GM12878 (cell line): ENCODE measurements around the gene TMOD2. TPM values are rescaled to one million over a fixed set of nuclear protein-coding genes. Genes with fewer than 3 reads are reported as not detected.

Source experiments
- CBFB ChIP-seq: IDR thresholded peaks from 2 replicates; pipeline ENCODE4 v1.6.1; 2016; ENCODE audit warnings: antibody characterized with exemption, low read depth
- EP300 ChIP-seq, 2 experiments: fragments of 150-350 bp in 1 of 2; IDR thresholded peaks; 2 replicates each; pipeline ENCODE4 v1.6.1; 2011 to 2012; ENCODE audit warnings: low read depth in 2 of 2, low read length in 2 of 2, borderline replicate concordance in 1 of 2, improper control_type of control experiment in 1 of 2, inconsistent platforms in 1 of 2; ENCODE audit not compliant: control insufficient read depth in 1 of 2
- MEF2A ChIP-seq: IDR thresholded peaks from 2 replicates; pipeline ENCODE4 v1.6.1; 2011; ENCODE audit warnings: low read depth, mild to moderate bottlenecking, low read length, moderate library complexity; ENCODE audit not compliant: insufficient read depth
- NFYB ChIP-seq: IDR thresholded peaks from 2 replicates; pipeline ENCODE4 v1.6.1; 2011; ENCODE audit warnings: low read depth, mild to moderate bottlenecking, low read length, improper control_type of control experiment, moderate library complexity; ENCODE audit not compliant: insufficient read depth
- PAX8 ChIP-seq: fragments of 450-650 bp; IDR thresholded peaks from 2 replicates; pipeline ENCODE4 v1.6.1; 2017; ENCODE audit warnings: mild to moderate bottlenecking, moderate library complexity
- SUZ12 ChIP-seq: fragments of 200-600 bp; sonication (generic); IDR thresholded peaks from one replicate; pipeline ENCODE4 v1.6.1; 2018; ENCODE audit warnings: antibody characterized with exemption, mild to moderate bottlenecking; ENCODE audit not compliant: unreplicated experiment
- YBX1 ChIP-seq: fragments of 450-650 bp; IDR thresholded peaks from 2 replicates; pipeline ENCODE4 v1.6.1; 2016; ENCODE audit warnings: antibody characterized with exemption
- YY1 ChIP-seq: IDR thresholded peaks from 2 replicates; pipeline ENCODE4 v1.6.1; 2011; ENCODE audit warnings: low read depth, mild to moderate bottlenecking, low read length
- polyA plus RNA-seq, 11 experiments: library from polyadenylated mRNA; depleted of rRNA in 4 of 11; unstranded in 6 of 11; stranded (reverse) in 5 of 11; fragments of >200 nt; fragmentation: Nextera tagmentation in 4 of 11; fragmentation: Illumina TruSeq in 1 of 11; extraction: Ambion mirVana in 4 of 11; extraction: Trizol in 1 of 11; gene quantifications; 1 replicate in 1 of 11; 2 replicates in 10 of 11; pipeline versions ENCODE4 v1.2.1 to v1.2.3, GENCODE V29; 2011 to 2016; ENCODE audit warnings: inconsistent platforms in 2 of 11, missing spikeins in 2 of 11, low read depth in 1 of 11
- total RNA-seq, 4 experiments: library from RNA; depleted of rRNA in 3 of 4; stranded (reverse); fragments of >200 nt in 3 of 4; fragmentation: Illumina TruSeq in 1 of 4; extraction: Trizol in 1 of 4; gene quantifications; 2 replicates each; pipeline versions ENCODE4 v1.2.1 to v1.2.3, GENCODE V29; 2013 to 2021
- TF ChIP-seq, protein P1 (sequence below): fragments of 450-650 bp; IDR thresholded peaks from 2 replicates; pipeline ENCODE4 v1.6.1; 2017; ENCODE audit warnings: low read depth, mild to moderate bottlenecking, moderate library complexity
- TF ChIP-seq, protein P2 (sequence below): IDR thresholded peaks from 2 replicates; pipeline ENCODE4 v1.6.1; 2011; ENCODE audit warnings: borderline replicate concordance, low read depth, mild to moderate bottlenecking, moderate library complexity, mixed read lengths, low read length; ENCODE audit not compliant: insufficient read depth; ENCODE audit errors: extremely low read length
- TF ChIP-seq, protein P3 (sequence below): fragments of 450-650 bp; conservative IDR thresholded peaks from 2 replicates; pipeline ENCODE4 v1.6.1; 2017; ENCODE audit warnings: mild to moderate bottlenecking, moderate library complexity
- TF ChIP-seq, protein P4 (sequence below): IDR thresholded peaks from 2 replicates; pipeline ENCODE4 v1.6.1; 2012; ENCODE audit warnings: low read depth, low read length, improper control_type of control experiment

TMOD2 gene
- total and polyA plus RNA-seq, 10 of the 15 experiments (the other 5 are each of a cell fraction or from before 2014, with no cell fraction given) = 0.61 to 15.2 (median 6.3) TPM

DNA sequence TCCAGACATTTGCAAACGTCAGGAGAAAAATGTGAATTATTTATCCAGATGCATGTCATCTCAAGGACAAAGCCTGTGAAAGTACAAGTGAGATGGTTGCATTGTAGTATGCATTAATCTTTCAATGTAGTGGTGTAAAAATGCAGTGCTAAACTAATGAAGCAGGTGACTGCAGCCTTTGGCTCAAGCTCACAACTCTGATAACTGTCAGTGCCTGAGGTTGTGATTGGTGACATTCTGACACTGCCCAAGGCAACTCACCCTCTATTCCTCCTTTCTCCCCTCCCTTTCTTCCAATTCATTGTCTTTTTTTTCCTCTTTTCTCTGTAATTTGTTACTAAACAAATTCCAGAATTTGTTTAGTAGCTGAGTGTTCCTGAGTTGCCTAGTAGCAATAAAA, 58.1 kb downstream of the TMOD2 start (continued):
- TF ChIP-seq EP300 (IDR thresholded peaks at IDR 0.05; ENCODE audit: borderline replicate concordance in 1 of 2, control insufficient read depth in 1 of 2, low read depth in 2 of 2, low read length in 2 of 2) (no peak), YBX1 (no peak), SUZ12 (no peak), CBFB (no peak), PAX8 (no peak), MEF2A (no peak), YY1 (no peak), NFYB (no peak)
- TF ChIP-seq, protein P1, sequence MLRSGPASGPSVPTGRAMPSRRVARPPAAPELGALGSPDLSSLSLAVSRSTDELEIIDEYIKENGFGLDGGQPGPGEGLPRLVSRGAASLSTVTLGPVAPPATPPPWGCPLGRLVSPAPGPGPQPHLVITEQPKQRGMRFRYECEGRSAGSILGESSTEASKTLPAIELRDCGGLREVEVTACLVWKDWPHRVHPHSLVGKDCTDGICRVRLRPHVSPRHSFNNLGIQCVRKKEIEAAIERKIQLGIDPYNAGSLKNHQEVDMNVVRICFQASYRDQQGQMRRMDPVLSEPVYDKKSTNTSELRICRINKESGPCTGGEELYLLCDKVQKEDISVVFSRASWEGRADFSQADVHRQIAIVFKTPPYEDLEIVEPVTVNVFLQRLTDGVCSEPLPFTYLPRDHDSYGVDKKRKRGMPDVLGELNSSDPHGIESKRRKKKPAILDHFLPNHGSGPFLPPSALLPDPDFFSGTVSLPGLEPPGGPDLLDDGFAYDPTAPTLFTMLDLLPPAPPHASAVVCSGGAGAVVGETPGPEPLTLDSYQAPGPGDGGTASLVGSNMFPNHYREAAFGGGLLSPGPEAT = no peak
- TF ChIP-seq, protein P2, sequence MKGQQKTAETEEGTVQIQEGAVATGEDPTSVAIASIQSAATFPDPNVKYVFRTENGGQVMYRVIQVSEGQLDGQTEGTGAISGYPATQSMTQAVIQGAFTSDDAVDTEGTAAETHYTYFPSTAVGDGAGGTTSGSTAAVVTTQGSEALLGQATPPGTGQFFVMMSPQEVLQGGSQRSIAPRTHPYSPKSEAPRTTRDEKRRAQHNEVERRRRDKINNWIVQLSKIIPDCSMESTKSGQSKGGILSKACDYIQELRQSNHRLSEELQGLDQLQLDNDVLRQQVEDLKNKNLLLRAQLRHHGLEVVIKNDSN = no peak
- TF ChIP-seq, protein P3, sequence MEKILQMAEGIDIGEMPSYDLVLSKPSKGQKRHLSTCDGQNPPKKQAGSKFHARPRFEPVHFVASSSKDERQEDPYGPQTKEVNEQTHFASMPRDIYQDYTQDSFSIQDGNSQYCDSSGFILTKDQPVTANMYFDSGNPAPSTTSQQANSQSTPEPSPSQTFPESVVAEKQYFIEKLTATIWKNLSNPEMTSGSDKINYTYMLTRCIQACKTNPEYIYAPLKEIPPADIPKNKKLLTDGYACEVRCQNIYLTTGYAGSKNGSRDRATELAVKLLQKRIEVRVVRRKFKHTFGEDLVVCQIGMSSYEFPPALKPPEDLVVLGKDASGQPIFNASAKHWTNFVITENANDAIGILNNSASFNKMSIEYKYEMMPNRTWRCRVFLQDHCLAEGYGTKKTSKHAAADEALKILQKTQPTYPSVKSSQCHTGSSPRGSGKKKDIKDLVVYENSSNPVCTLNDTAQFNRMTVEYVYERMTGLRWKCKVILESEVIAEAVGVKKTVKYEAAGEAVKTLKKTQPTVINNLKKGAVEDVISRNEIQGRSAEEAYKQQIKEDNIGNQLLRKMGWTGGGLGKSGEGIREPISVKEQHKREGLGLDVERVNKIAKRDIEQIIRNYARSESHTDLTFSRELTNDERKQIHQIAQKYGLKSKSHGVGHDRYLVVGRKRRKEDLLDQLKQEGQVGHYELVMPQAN = no peak
- TF ChIP-seq, protein P4, sequence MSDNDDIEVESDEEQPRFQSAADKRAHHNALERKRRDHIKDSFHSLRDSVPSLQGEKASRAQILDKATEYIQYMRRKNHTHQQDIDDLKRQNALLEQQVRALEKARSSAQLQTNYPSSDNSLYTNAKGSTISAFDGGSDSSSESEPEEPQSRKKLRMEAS = no peak
